OCI-LY1 (cell line): ENCODE results near the gene RTL9.

Experiments used
- CTCF ChIP-seq: fragments of 200-600 bp; sonication (generic), shearing (Covaris generic); IDR thresholded peaks from 2 replicates; pipeline ENCODE4 v1.5.1; 2017; ENCODE audit warnings: mild to moderate bottlenecking, antibody characterized with exemption, low read length, moderate library complexity, mixed read lengths
- EZH2 ChIP-seq: fragments of 200-600 bp; sonication (generic), shearing (Covaris generic); IDR thresholded peaks from 2 replicates; pipeline ENCODE4 v1.8.0; 2017; ENCODE audit warnings: borderline replicate concordance, mixed run types, mild to moderate bottlenecking, antibody characterized with exemption, low read length, moderate library complexity, mixed read lengths

GRCh38 chrX:110402091-110402849, 43.6 kb downstream of the RTL9 start:
- TF ChIP-seq CTCF: no peak
- no peak for TF ChIP-seq EZH2
